Chondrocyte (in vitro differentiated cells): ENCODE measurements around the gene TMEM106C. TPM values are rescaled to one million over a fixed set of nuclear protein-coding genes. Genes with fewer than 3 reads are reported as not detected.

ENCODE experiments used
- DNase-seq: peaks from one replicate; pipeline ENCODE4 v3.0.0; 2021; ENCODE audit warnings: mixed read lengths, low spot score
- H3K27ac Mint-ChIP-seq: one replicate; pipeline ENCODE4 v1.8.0; 2021; ENCODE audit warnings: mild to moderate bottlenecking, moderate library complexity, mixed read lengths; ENCODE audit not compliant: unreplicated experiment
- H3K27me3 Mint-ChIP-seq: 2 replicates; pipeline ENCODE4 v1.8.0; 2021; ENCODE audit warnings: low read depth, mixed read lengths
- H3K36me3 Mint-ChIP-seq: 2 replicates; pipeline ENCODE4 v1.8.0; 2021; ENCODE audit warnings: low read depth, mixed read lengths
- H3K4me1 Mint-ChIP-seq: 2 replicates; pipeline ENCODE4 v1.8.0; 2021; ENCODE audit warnings: low read depth, mild to moderate bottlenecking, mixed read lengths
- H3K4me3 Mint-ChIP-seq: one replicate; pipeline ENCODE4 v1.8.0; 2021; ENCODE audit warnings: mild to moderate bottlenecking, moderate library complexity, mixed read lengths; ENCODE audit not compliant: unreplicated experiment
- H3K9me3 Mint-ChIP-seq: 2 replicates; pipeline ENCODE4 v1.8.0; 2021; ENCODE audit warnings: low read depth, mixed read lengths
- CTCF ChIP-seq: fragments of 200-600 bp; sonication (generic); IDR thresholded peaks from 2 replicates; pipeline ENCODE4 v1.5.0; 2021; ENCODE audit warnings: antibody characterized with exemption, mild to moderate bottlenecking, moderate library complexity
- total RNA-seq: library from RNA; stranded (reverse); gene quantifications from 3 replicates; pipeline ENCODE4 v1.2.1, GENCODE V29; 2021

The TMEM106C gene
- total RNA-seq, 1 donor from 2014 or later: 54.3 TPM

GRCh38 chr12:48013287-48013686, 49.9 kb downstream of the TMEM106C start:
- Mint-ChIP-seq H3K27ac (no peak overlapping the region), H3K9me3 (no peaks in the 10 kb centered on the region), H3K36me3 (no peaks in the 10 kb centered on the region), H3K4me3 (no peak overlapping the region), H3K4me1 (no peaks in the 10 kb centered on the region), H3K27me3 (peaks cover 29% of the 10 kb centered on the region)
- no peak for TF ChIP-seq CTCF
- no peak for DNase-seq

DNA sequence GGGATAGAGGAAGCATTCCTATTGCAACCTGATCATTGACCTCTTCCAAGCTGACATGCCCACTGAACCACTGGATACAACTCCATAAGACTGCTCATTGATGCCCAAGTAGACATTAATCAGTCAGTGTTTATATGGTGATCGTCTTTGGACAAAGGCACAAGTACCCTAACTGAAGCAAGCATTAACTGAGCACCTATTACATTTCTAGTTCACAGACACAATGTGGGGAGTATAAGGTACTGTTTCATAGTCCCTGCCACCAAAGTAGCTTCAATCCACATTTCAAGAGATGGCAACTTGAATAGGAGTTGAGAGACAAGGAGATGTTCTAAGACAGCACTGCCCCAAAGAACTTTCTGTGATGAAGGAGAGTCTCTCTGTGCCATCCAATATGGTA, 51.7 kb downstream of the TMEM106C start:
- H3K4me3 Mint-ChIP-seq: no peak overlapping the region
- peaks cover 25% of the 10 kb centered on the region for H3K27me3 Mint-ChIP-seq
- no peak for DNase-seq
- H3K4me1 Mint-ChIP-seq: no peaks in the 10 kb centered on the region
- H3K9me3 Mint-ChIP-seq: no peaks in the 10 kb centered on the region
- H3K36me3 Mint-ChIP-seq: no peaks in the 10 kb centered on the region
- no peak for TF ChIP-seq CTCF
- no peak overlapping the region for H3K27ac Mint-ChIP-seq

- DNase-seq: no peak
- Mint-ChIP-seq H3K36me3 (no peaks in the 10 kb centered on the region), H3K4me3 (no peak overlapping the region), H3K9me3 (no peaks in the 10 kb centered on the region), H3K27me3 (peaks cover 22% of the 10 kb centered on the region), H3K27ac (no peak overlapping the region), H3K4me1 (no peaks in the 10 kb centered on the region)
- TF ChIP-seq CTCF: no peak
These were observed 52.6 kb downstream of the TMEM106C start for GRCh38 chr12:48015954-48016353.

GRCh38 chr12:48016373-48017020, 53.1 kb downstream of the TMEM106C start:
- H3K27me3 Mint-ChIP-seq: peaks cover 18% of the 10 kb centered on the region
- no peak for TF ChIP-seq CTCF
- H3K27ac Mint-ChIP-seq: no peak overlapping the region
- H3K4me1 Mint-ChIP-seq: no peaks in the 10 kb centered on the region
- H3K36me3 Mint-ChIP-seq: no peaks in the 10 kb centered on the region
- H3K9me3 Mint-ChIP-seq: no peaks in the 10 kb centered on the region
- H3K4me3 Mint-ChIP-seq: no peak overlapping the region
- no peak for DNase-seq

- Mint-ChIP-seq H3K4me1 (no peaks in the 10 kb centered on the region), H3K9me3 (no peaks in the 10 kb centered on the region), H3K27ac (no peak overlapping the region), H3K27me3 (peaks cover 24% of the 10 kb centered on the region), H3K36me3 (no peaks in the 10 kb centered on the region), H3K4me3 (no peak overlapping the region)
- no peak for DNase-seq
- no peak for TF ChIP-seq CTCF
These were observed 54.1 kb downstream of the TMEM106C start for GRCh38 chr12:48017496-48017895.
